HPDE6-E6E7 (cell line): Measurements from ENCODE around the gene ST6GALNAC4.

Experiments used
- DNase-seq: peaks from one replicate; pipeline ENCODE4 v3.0.0; 2011; ENCODE audit warnings: missing footprints; ENCODE audit errors: extremely low spot score

The ST6GALNAC4 gene

DNA sequence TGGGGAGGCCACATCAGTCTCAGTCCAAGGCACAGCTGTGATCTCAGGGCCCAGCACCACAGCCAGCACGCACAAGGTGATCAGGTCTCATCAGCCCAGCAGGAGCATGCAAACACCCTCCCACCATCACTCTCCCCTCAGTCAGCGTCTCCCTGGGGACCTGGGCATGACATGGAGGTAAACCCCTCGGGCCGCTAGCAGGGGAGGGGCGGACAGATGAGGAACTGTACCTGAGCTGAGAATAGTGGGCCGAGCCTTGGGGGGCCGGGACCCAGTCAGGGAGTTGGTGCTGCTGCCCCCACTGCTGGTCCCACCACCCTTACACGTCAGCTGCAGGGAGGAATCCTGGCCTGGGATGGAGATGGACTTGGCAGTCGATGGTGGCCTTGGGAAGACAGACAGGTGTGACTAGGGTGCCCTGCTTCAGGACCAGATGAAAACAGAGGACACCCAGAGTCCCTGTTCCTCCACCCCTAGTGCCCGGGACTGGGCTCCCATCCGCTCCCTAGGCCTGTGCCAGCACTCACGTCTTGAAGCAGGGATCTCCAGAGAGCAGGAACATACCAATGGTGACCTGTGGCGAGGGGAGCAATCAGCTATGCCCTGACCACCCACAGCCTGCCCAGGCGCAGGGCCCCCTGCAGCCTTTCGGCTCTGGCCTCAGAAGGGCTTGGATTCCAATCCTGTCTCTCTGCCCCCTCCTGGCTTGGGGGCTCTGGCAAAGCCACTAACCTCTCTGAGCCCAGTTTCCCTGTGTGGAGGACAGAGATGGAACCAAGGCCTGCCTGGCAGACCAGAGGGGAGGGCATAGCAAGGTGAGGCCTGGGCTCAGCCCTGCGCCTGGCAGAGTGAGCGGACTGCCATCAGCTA, 31.2 kb upstream of the ST6GALNAC4 start:
- no peak for DNase-seq

DNA sequence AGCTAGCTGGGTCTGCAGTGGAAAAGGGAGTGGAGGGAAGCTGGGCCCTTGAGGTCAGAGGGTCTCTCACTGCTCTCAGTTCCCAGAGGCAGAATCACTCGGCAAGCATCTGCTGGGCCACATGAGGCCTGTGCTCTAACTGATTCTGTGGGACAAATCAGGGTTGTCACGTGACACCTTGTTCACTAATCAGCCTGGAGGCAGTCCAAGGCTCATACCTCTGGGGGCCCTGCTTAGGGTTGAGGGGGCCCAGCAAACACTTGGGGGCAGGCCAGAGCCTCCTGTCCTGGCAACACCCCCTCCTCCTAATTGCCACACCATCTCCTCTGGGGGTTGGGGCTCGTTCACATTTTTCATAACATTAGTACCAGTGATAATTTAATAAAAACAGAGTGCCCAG, 29.9 kb upstream of the ST6GALNAC4 start:
- no peak for DNase-seq

DNA sequence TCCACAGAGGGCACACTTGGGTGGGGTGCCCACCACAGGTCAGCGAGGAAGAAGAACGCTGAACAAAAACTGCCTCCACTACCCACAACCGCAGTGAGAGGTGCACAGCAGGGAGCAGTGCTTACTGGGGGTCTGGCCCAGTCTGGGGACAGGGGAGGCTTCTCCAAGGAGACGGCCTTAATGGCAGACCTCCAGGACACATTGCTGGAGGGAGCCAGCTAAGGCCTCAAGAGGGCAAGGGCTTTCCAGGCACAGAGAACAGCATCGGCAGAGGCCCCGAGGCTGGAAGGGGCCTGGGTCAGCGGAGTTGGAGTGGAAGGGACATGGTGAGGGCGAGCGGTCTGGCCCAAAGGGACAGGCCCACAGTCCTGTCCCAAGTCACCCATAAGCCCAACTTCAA, 29.1 kb upstream of the ST6GALNAC4 start:
- DNase-seq: no peak

- no peak for DNase-seq
Measured at GRCh38 chr9:127945338-127945737, 28.5 kb upstream of the ST6GALNAC4 start.

GRCh38 chr9:127944586-127945218, 27.9 kb upstream of the ST6GALNAC4 start:
- no peak for DNase-seq

- DNase-seq: peak; percentile 84
Measured at GRCh38 chr9:127943731-127944144, 26.9 kb upstream of the ST6GALNAC4 start.

DNA sequence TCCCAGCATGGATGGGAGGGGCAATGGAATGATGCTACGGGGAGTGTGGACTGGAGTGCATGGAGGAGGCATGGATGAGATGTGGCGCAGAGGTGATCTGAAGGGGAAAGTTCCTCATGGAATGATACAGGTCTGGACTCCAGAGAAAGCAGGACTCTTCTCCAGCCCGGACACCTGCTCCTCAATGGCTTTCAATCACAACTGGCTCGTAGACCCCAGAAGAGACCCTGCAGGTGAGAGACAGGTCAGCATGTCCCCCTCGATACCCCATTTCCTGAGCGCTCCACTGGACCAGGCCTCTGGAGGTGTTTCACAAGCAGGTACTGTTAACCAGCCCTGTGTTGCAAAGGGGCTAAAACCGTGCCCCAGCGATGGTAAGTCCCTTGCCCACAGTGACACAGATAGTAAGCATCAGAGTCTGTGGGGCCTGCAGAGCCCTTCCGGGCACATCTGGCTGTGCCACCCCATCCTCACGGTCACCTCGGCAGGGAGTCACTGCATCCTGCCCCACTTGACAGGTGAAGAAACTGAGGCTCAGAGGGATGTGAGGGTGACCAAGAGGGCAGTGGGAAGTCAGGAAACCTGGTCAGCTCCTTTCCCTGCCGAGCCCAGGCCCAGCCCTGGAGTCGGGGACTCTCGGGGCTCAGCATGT, 26.3 kb upstream of the ST6GALNAC4 start:
- DNase-seq: no peak

GRCh38 chr9:127942216-127943010, 25.6 kb upstream of the ST6GALNAC4 start:
- no peak for DNase-seq

GRCh38 chr9:127941961-127942215, 25.0 kb upstream of the ST6GALNAC4 start:
- no peak for DNase-seq

- no peak for DNase-seq
Measured at GRCh38 chr9:127941062-127941960, 24.5 kb upstream of the ST6GALNAC4 start.

DNA sequence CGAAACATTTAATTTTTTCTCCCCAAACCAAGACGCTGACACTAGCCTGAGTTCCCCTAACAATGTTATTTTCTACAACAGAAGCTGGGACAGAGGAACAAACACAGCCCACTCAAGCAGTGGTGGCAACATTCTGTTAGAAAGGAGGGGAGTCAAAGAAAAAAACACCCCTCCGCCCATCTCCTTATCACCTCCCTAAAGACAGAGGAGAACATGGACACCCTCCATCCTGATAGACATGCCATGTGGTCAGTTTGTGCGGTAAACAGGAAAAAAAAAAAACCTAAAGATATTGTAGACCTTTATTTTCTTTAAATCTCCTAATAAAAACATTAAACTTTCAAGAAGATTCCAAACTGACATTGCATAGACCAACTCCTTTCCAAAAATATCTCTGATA, 23.8 kb upstream of the ST6GALNAC4 start:
- no peak for DNase-seq

- no peak for DNase-seq
Measured at GRCh38 chr9:127938298-127938690, 21.5 kb upstream of the ST6GALNAC4 start.

DNA sequence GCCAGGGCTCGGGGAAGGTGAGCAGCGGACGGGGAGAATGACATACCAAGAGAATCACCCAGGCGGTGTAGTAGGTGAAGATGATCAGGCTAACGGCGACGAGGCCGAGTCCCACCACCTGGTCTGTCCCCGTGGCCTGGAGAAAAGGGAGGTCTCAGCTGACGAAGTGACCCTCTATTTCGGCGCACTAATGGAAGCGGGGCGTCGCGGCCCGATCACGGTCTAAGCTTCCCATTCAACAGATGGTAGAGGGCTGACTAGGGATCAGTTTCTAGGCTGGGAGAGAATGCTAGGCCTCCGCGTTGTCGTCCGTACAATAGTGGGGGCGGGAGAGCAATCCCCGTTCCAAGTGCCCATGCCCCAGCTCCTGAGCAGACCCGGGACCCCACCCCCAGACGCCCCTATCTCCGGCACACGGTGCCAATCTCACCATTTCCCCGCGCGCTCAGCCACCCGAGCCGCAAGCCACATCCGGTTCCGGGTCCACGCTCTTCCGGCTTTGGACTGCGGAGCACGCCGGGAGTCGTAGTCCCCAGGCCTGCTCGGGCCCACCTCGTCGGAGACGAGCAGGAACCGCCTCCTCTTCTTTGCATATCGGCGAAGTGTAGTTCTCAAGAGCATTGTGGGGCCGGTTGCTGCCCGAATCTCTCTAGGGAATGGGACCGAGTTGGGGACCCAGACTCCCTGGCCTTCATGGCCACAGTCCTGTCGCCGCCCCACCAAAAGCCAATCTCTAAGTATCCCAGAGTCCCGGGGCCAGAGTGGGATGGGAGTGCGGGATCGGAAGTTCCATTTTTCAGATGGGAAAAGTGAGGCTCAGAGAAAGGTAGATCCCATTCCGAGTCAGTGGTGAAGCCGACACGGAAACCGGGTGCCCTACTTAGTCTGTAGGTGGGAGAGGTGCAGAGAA, 20.8 kb upstream of the ST6GALNAC4 start, which contains the start of gene DPM2:
TSS of gene DPM2 (minus strand) at position 467 of the 910 bp plus-strand sequence. CDS start at position 433, 34 bp downstream.
- DNase-seq: peak; percentile 83

DNA sequence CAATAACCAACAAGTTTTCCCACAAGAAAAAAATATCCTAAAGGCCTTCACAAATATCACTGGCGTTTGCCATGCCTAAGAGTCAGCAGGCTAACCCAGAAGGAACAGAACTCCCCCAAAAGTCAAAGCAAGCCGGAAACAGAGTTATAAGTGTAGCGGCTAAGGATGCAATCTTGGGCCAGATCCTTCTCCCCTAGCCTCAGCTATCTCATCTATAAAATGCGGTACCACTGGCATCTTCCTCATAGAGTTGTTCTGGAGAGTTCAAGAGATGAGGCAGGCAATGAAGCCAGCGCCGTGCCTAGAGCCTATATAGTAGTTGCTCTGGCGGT, 20.2 kb upstream of the ST6GALNAC4 start:
- DNase-seq: no peak

GRCh38 chr9:127936347-127936852, 19.6 kb upstream of the ST6GALNAC4 start:
- DNase-seq: no peak

DNA sequence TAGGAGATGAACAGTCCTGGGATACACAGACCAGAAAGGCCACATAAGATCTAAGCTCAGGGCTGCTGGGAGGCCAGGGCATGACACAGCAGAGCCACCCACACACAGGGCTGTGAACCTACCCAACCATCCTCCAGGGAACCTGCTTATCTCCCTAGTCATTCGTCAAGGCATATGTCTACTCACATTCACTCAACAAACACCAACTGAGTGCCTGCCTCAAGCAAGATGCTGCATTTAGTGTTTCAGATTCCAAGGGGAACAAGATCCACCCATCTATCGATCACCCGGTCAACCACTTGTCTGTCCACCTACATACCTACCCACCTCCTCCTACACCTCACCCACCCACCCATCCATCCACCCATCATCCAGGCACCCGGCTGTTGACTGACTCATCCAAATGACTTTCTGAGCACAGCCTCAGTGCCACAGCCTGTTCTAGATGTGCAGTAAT, 19.0 kb upstream of the ST6GALNAC4 start:
- no peak for DNase-seq

DNA sequence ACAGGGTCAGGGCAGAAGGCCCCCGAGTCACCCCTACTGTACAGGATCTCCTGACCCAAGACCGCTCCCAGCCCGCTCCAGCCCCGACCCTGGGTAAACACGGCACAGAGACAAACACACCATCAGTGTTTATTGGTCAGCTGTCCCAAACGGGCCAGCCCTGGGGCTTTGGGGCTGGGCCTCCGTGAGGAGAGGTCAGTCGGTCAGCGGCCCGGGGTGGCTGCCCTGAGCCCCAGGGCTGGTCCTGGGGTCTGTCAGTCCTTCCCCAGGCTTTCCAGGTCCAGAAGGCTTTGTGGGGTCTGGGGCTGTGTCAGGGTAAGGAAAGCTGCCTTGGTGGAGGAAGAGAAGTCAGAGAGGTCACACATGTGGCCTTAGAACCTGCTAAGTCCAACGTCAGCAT, 18.1 kb upstream of the ST6GALNAC4 start:
- DNase-seq: no peak

DNA sequence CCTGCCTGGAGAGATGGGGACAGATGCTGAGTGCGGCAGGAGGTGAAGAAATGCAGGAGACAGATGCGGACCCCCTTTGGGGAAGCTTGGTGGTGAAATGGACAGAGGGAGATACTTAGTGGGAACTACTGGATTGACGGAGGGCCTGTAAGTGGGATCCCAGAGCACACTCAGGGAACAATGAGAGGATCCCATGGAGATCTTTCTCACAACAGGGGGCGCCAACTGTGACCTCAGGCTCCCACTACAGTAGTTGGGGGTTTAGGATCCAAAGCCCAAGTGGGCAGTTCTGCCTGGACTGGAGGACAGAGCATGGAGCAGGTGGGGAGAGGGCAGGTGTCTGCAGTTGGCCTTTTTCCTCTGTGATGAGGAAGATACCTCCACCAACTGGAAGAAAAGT, 17.4 kb upstream of the ST6GALNAC4 start:
- DNase-seq: no peak

DNA sequence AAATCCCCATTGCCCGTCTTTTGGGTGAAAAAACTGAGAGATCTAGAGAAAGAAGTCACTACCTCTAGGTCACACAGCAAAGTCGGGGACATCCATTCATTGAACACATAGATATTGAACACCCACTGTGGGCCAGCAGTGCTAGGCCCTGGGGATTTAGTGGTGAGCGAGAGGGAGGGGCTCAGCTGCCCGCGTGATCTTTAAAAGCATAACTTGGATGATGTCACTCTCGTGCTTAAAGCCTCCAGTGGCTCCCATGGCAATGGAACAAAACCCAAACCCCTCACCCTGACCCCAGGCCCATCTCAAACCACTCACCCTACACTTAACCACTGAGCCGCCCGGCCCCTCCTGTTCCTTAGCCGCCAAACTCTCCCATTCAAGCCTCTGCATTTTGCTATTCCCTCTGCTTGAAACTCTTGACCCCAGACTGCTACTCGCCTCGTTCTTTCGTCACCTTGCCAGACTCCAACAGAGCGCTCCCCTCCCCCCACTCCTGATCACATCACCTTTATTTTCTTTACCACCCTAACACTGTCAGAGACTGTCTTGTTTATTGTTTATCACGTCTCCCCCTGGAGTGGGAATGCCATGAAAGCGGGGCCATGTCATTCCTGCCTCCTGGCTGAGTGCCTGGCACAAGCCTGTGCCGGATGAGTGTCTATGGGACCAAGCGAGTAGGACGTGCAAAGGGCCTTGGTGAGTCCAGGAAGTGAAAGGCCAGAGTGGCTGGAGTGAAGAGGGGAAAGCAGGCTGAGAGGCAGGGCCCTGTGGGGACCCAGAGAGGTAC, 14.4 kb upstream of the ST6GALNAC4 start:
- no peak for DNase-seq
